ENCODE results near the gene DTWD1. TPM values are rescaled to one million over a fixed set of nuclear protein-coding genes. Genes with fewer than 3 reads are reported as not detected.

Gene DTWD1
- total and polyA plus RNA-seq, 9 of the 15 experiments (the other 6 are each of a cell fraction or from before 2014, with no cell fraction given), result 23.1 to 76.4 (median 36.5) TPM

GRCh38 chr15:49650676-49651075, 29.8 kb downstream of the DTWD1 start (continued):
- TF ChIP-seq MGA (IDR thresholded peaks at IDR 0.05), result no peak
- no peak for TF ChIP-seq CREBBP (IDR thresholded peaks at IDR 0.05; ENCODE audit: low read depth, low read length)
